Thyroid gland (tissue), 4 donors: Measurements from ENCODE around the gene EPHB3.

ENCODE experiments used
- CTCF ChIP-seq, 6 experiments: fragments of 200-600 bp in 3 of 6; fragments of 450-650 bp in 3 of 6; sonication (generic) in 3 of 6; IDR thresholded peaks; one replicate each; pipeline ENCODE4 v1.5.1; 2016 to 2019; ENCODE audit warnings: antibody characterized with exemption in 6 of 6, mild to moderate bottlenecking in 2 of 6, inconsistent platforms in 1 of 6, moderate library complexity in 1 of 6
- POLR2A ChIP-seq, 2 donors: fragments of 450-650 bp; IDR thresholded peaks; one replicate each; pipeline ENCODE4 v1.6.1; 2017; ENCODE audit warnings: antibody characterized with exemption in 2 of 2, mild to moderate bottlenecking in 2 of 2, moderate library complexity in 1 of 2

- TF ChIP-seq POLR2A (IDR thresholded peaks at IDR 0.05): no peak
- TF ChIP-seq CTCF (IDR thresholded peaks at IDR 0.05): no peak
Observed at GRCh38 chr3:184616436-184616835, 54.9 kb downstream of the EPHB3 start.
